CD4-positive, alpha-beta T cell treated with Interleukin-1 beta for 1 hour (primary cell): ENCODE results near the gene SLC34A3.

Experiments
- DNase-seq, 2 donors: peaks; one replicate each; pipeline ENCODE4 v3.0.0-alpha.2; 2020 to 2022

SLC34A3 gene

GRCh38 chr9:137230705-137231371 is at the start of gene SLC34A3:
SLC34A3 (plus strand) TSS chr9:137230901; CDS start chr9:137231703, 802 bp downstream.
- DNase-seq: no peak

- no peak for DNase-seq
Observed at GRCh38 chr9:137181680-137182079, 49.0 kb upstream of the SLC34A3 start.

- DNase-seq: no peak
Observed at GRCh38 chr9:137182836-137183235, 47.9 kb upstream of the SLC34A3 start.

GRCh38 chr9:137183980-137184595 is 46.6 kb upstream of the SLC34A3 start:
- DNase-seq: no peak

- DNase-seq: no peak
Observed at GRCh38 chr9:137184881-137185660, 45.6 kb upstream of the SLC34A3 start.

GRCh38 chr9:137185921-137186320 is 44.8 kb upstream of the SLC34A3 start:
- no peak for DNase-seq

GRCh38 chr9:137186385-137186784 is 44.3 kb upstream of the SLC34A3 start:
- DNase-seq: no peak

- no peak for DNase-seq
Observed at GRCh38 chr9:137187386-137187785, 43.3 kb upstream of the SLC34A3 start.

- no peak for DNase-seq
Observed at GRCh38 chr9:137188086-137188489, 42.6 kb upstream of the SLC34A3 start.

GRCh38 chr9:137188490-137189296 is 42.0 kb upstream of the SLC34A3 start, which contains the start of the genes ANAPC2 and SSNA1:
ANAPC2 (minus strand) TSS chr9:137188560; CDS start chr9:137188532, 28 bp downstream.
SSNA1 (plus strand) TSS chr9:137188676; CDS start chr9:137188727, 51 bp downstream.
- DNase-seq: peak; percentile 93 to 94

- DNase-seq: no peak
Observed at GRCh38 chr9:137189297-137190295, 41.1 kb upstream of the SLC34A3 start.

- no peak for DNase-seq
Observed at GRCh38 chr9:137190315-137190856, 40.3 kb upstream of the SLC34A3 start.

- no peak for DNase-seq
Observed at GRCh38 chr9:137191245-137191644, 39.5 kb upstream of the SLC34A3 start.

GRCh38 chr9:137191691-137192447 is 38.8 kb upstream of the SLC34A3 start:
- DNase-seq: no peak

- DNase-seq: no peak
Observed at GRCh38 chr9:137192448-137192780, 38.3 kb upstream of the SLC34A3 start.

- no peak for DNase-seq
Observed at GRCh38 chr9:137192859-137193258, 37.8 kb upstream of the SLC34A3 start.

- no peak for DNase-seq
Observed at GRCh38 chr9:137193771-137194170, 36.9 kb upstream of the SLC34A3 start.

- no peak for DNase-seq
Observed at GRCh38 chr9:137194388-137194787, 36.3 kb upstream of the SLC34A3 start.

GRCh38 chr9:137194909-137195308 is 35.8 kb upstream of the SLC34A3 start:
- no peak for DNase-seq

GRCh38 chr9:137195525-137196220 is 35.0 kb upstream of the SLC34A3 start:
- no peak for DNase-seq
